Astrocyte (in vitro differentiated cells and primary cell): ENCODE data around the gene SCPEP1.

ENCODE experiments used
- EZH2 ChIP-seq: IDR thresholded peaks from 2 replicates; pipeline ENCODE4 v1.6.1; 2012; ENCODE audit warnings: mild to moderate bottlenecking, low read length, inconsistent platforms; ENCODE audit not compliant: insufficient read depth
- TF ChIP-seq, protein P1 (sequence below): IDR thresholded peaks from 2 replicates; pipeline ENCODE4 v1.5.1; 2011; ENCODE audit warnings: low read depth, mild to moderate bottlenecking, inconsistent platforms, low read length, moderate library complexity; ENCODE audit not compliant: insufficient read depth

- TF ChIP-seq, protein P1, sequence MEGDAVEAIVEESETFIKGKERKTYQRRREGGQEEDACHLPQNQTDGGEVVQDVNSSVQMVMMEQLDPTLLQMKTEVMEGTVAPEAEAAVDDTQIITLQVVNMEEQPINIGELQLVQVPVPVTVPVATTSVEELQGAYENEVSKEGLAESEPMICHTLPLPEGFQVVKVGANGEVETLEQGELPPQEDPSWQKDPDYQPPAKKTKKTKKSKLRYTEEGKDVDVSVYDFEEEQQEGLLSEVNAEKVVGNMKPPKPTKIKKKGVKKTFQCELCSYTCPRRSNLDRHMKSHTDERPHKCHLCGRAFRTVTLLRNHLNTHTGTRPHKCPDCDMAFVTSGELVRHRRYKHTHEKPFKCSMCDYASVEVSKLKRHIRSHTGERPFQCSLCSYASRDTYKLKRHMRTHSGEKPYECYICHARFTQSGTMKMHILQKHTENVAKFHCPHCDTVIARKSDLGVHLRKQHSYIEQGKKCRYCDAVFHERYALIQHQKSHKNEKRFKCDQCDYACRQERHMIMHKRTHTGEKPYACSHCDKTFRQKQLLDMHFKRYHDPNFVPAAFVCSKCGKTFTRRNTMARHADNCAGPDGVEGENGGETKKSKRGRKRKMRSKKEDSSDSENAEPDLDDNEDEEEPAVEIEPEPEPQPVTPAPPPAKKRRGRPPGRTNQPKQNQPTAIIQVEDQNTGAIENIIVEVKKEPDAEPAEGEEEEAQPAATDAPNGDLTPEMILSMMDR, result no peak
- TF ChIP-seq EZH2, result no peak
Observed at GRCh38 chr17:56933868-56934267, 44.1 kb upstream of the SCPEP1 start.
